COLO668 (cell line): ENCODE measurements around the gene GOLGA6C.
A peak's percentile ranks its signal among the peaks of the same experiment; 100 is the strongest.
"Not testable (repeated sequence)": the region's sequence is repeated elsewhere in the genome, so short reads cannot be mapped to it uniquely, and the experiment has no call there.

Source experiments
- DNase-seq: peaks from one replicate; lab custom pipeline; 2025; ENCODE audit not compliant: unreplicated experiment; lab: John Stamatoyannopoulos, UW

GOLGA6C gene

GRCh38 chr15:75227663-75228280 lies 30.4 kb upstream of the GOLGA6C start:
- DNase-seq: no peak

- DNase-seq: no peak
Measured at GRCh38 chr15:75228787-75229186, 29.3 kb upstream of the GOLGA6C start.

- no peak for DNase-seq
Measured at GRCh38 chr15:75229191-75230015, 28.7 kb upstream of the GOLGA6C start.

GRCh38 chr15:75230016-75230343 lies 28.2 kb upstream of the GOLGA6C start:
- no peak for DNase-seq

GRCh38 chr15:75230551-75231371 lies 27.4 kb upstream of the GOLGA6C start:
- DNase-seq: no peak

- DNase-seq: no peak
Measured at GRCh38 chr15:75231836-75232235, 26.3 kb upstream of the GOLGA6C start.

- no peak for DNase-seq
Measured at GRCh38 chr15:75232252-75232813, 25.8 kb upstream of the GOLGA6C start.

GRCh38 chr15:75232826-75233503 lies 25.2 kb upstream of the GOLGA6C start:
- no peak for DNase-seq

GRCh38 chr15:75233504-75234190 lies 24.5 kb upstream of the GOLGA6C start:
- no peak for DNase-seq

- no peak for DNase-seq
Measured at GRCh38 chr15:75234191-75234810, 23.8 kb upstream of the GOLGA6C start.

- DNase-seq: no peak
Measured at GRCh38 chr15:75235051-75235673, 23.0 kb upstream of the GOLGA6C start.

GRCh38 chr15:75235760-75236729 lies 22.1 kb upstream of the GOLGA6C start:
- no peak for DNase-seq

- no peak for DNase-seq
Measured at GRCh38 chr15:75237316-75237982, 20.7 kb upstream of the GOLGA6C start.

GRCh38 chr15:75238150-75238549 lies 20.0 kb upstream of the GOLGA6C start:
- DNase-seq: no peak

GRCh38 chr15:75245741-75246140 lies 12.4 kb upstream of the GOLGA6C start:
- not testable (repeated sequence) for DNase-seq

GRCh38 chr15:75248991-75249390 lies 9.1 kb upstream of the GOLGA6C start:
- DNase-seq: peak; percentile 24

- DNase-seq: no peak
Measured at GRCh38 chr15:75249726-75250125, 8.4 kb upstream of the GOLGA6C start.

GRCh38 chr15:75251343-75251742 lies 6.8 kb upstream of the GOLGA6C start:
- not testable (repeated sequence) for DNase-seq
